GM23338 (cell line): ENCODE results near the gene DIAPH1.

Experiments
- CREB1 ChIP-seq: fragments of 250-450 bp; sonication (Bioruptor Pico); IDR thresholded peaks from 2 replicates; pipeline ENCODE4 v1.5.0; 2020; ENCODE audit warnings: low read depth, mild to moderate bottlenecking, moderate library complexity
- EZH2 ChIP-seq: fragments of 200-600 bp; sonication (generic); IDR thresholded peaks from one replicate; pipeline ENCODE4 v1.8.0; 2017; ENCODE audit warnings: antibody characterized with exemption, mild to moderate bottlenecking, low read depth; ENCODE audit not compliant: unreplicated experiment
- EZH2phosphoT487 ChIP-seq: fragments of 200-600 bp; sonication (generic); IDR thresholded peaks from one replicate; pipeline ENCODE4 v1.8.1; 2018; ENCODE audit warnings: antibody characterized with exemption; ENCODE audit not compliant: unreplicated experiment
- JUNB ChIP-seq: IDR thresholded peaks from one replicate; pipeline ENCODE4 v1.6.1; 2016; ENCODE audit warnings: antibody characterized with exemption; ENCODE audit not compliant: unreplicated experiment
- NANOG ChIP-seq: IDR thresholded peaks from 2 replicates; pipeline ENCODE4 v1.6.1; 2016; ENCODE audit warnings: antibody characterized with exemption, borderline replicate concordance
- POLR2AphosphoS5 ChIP-seq: IDR thresholded peaks from 2 replicates; pipeline ENCODE4 v1.6.1; 2016; ENCODE audit warnings: antibody characterized with exemption, low read depth
- STAT1 ChIP-seq: IDR thresholded peaks from one replicate; pipeline ENCODE4 v1.6.1; 2016; ENCODE audit warnings: antibody characterized with exemption; ENCODE audit not compliant: unreplicated experiment
- ZNF114 ChIP-seq: fragments of 250-450 bp; sonication (Bioruptor Pico); IDR thresholded peaks from 2 replicates; pipeline ENCODE4 v1.5.0; 2020; ENCODE audit warnings: mild to moderate bottlenecking, moderate library complexity
- ZNF331 ChIP-seq: fragments of 250-450 bp; sonication (Bioruptor Pico); IDR thresholded peaks from 2 replicates; pipeline ENCODE4 v1.5.0; 2020; ENCODE audit warnings: low read depth, mild to moderate bottlenecking, moderate library complexity
- TF ChIP-seq, protein P1 (sequence below), 2 experiments: fragments of 200-600 bp in 1 of 2; sonication (generic) in 1 of 2; conservative IDR thresholded peaks; 2 replicates each; pipeline versions ENCODE4 v1.5.1 to v1.6.1; 2016 to 2017; ENCODE audit warnings: antibody characterized with exemption in 2 of 2, low read depth in 2 of 2, mild to moderate bottlenecking in 2 of 2, moderate library complexity in 1 of 2
- TF ChIP-seq, protein P2 (sequence below): IDR thresholded peaks from 2 replicates; pipeline ENCODE4 v1.6.1; 2016; ENCODE audit warnings: antibody characterized with exemption
- TF ChIP-seq, protein P3 (sequence below): IDR thresholded peaks from one replicate; pipeline ENCODE4 v1.6.1; 2018; ENCODE audit warnings: antibody characterized with exemption; ENCODE audit not compliant: unreplicated experiment

DNA sequence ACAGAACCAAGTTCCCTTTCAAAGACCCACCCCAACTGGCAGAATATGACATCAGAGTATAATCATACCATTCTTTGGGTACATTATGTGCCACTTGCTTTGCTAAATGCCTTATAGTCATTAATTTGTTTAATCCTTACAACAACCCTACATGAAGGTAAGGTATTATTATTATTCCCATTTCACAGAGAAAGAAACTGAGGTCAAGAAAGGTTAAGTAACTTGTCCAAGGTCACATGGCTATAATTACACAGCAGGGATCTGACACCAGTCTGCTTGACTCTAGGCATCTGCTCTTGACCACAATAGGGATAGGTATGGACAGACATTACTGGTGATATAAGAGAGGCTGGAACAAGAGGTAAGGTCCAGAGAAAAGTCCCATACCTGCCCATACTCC, 31.2 kb upstream of the DIAPH1 start:
- TF ChIP-seq, protein P1, sequence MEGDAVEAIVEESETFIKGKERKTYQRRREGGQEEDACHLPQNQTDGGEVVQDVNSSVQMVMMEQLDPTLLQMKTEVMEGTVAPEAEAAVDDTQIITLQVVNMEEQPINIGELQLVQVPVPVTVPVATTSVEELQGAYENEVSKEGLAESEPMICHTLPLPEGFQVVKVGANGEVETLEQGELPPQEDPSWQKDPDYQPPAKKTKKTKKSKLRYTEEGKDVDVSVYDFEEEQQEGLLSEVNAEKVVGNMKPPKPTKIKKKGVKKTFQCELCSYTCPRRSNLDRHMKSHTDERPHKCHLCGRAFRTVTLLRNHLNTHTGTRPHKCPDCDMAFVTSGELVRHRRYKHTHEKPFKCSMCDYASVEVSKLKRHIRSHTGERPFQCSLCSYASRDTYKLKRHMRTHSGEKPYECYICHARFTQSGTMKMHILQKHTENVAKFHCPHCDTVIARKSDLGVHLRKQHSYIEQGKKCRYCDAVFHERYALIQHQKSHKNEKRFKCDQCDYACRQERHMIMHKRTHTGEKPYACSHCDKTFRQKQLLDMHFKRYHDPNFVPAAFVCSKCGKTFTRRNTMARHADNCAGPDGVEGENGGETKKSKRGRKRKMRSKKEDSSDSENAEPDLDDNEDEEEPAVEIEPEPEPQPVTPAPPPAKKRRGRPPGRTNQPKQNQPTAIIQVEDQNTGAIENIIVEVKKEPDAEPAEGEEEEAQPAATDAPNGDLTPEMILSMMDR (conservative IDR thresholded peaks at IDR 0.05; ENCODE audit: low read depth in 2 of 2): no peak
- no peak for TF ChIP-seq ZNF331
- TF ChIP-seq JUNB: no peak
- no peak for TF ChIP-seq EZH2
- TF ChIP-seq EZH2phosphoT487: no peak
- TF ChIP-seq POLR2AphosphoS5: no peak
- TF ChIP-seq, protein P2, sequence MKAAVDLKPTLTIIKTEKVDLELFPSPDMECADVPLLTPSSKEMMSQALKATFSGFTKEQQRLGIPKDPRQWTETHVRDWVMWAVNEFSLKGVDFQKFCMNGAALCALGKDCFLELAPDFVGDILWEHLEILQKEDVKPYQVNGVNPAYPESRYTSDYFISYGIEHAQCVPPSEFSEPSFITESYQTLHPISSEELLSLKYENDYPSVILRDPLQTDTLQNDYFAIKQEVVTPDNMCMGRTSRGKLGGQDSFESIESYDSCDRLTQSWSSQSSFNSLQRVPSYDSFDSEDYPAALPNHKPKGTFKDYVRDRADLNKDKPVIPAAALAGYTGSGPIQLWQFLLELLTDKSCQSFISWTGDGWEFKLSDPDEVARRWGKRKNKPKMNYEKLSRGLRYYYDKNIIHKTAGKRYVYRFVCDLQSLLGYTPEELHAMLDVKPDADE: no peak
- TF ChIP-seq, protein P3, sequence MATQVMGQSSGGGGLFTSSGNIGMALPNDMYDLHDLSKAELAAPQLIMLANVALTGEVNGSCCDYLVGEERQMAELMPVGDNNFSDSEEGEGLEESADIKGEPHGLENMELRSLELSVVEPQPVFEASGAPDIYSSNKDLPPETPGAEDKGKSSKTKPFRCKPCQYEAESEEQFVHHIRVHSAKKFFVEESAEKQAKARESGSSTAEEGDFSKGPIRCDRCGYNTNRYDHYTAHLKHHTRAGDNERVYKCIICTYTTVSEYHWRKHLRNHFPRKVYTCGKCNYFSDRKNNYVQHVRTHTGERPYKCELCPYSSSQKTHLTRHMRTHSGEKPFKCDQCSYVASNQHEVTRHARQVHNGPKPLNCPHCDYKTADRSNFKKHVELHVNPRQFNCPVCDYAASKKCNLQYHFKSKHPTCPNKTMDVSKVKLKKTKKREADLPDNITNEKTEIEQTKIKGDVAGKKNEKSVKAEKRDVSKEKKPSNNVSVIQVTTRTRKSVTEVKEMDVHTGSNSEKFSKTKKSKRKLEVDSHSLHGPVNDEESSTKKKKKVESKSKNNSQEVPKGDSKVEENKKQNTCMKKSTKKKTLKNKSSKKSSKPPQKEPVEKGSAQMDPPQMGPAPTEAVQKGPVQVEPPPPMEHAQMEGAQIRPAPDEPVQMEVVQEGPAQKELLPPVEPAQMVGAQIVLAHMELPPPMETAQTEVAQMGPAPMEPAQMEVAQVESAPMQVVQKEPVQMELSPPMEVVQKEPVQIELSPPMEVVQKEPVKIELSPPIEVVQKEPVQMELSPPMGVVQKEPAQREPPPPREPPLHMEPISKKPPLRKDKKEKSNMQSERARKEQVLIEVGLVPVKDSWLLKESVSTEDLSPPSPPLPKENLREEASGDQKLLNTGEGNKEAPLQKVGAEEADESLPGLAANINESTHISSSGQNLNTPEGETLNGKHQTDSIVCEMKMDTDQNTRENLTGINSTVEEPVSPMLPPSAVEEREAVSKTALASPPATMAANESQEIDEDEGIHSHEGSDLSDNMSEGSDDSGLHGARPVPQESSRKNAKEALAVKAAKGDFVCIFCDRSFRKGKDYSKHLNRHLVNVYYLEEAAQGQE: no peak
- TF ChIP-seq ZNF114: no peak
- no peak for TF ChIP-seq STAT1
- no peak for TF ChIP-seq CREB1
- TF ChIP-seq NANOG: no peak
